Measurements from ENCODE around the gene ATG2A.

GRCh38 chr11:64848826-64849597 lies 68.0 kb downstream of the ATG2A start:
- no peak for TF ChIP-seq EZH2 (IDR thresholded peaks at IDR 0.05)
- TF ChIP-seq CTCF (IDR thresholded peaks at IDR 0.05): peak; percentile 52
- TF ChIP-seq EZH2phosphoT487 (IDR thresholded peaks at IDR 0.05): no peak
